CD14-positive monocyte (primary cell): ENCODE measurements around the gene EN2. TPM values are rescaled to one million over a fixed set of nuclear protein-coding genes. Genes with fewer than 3 reads are reported as not detected.

Experiments used
- DNase-seq, 3 donors: peaks; one replicate each; pipeline ENCODE4 v3.0.0-alpha.2; 2011 to 2022
- H2AFZ ChIP-seq: 2 replicates; pipeline ENCODE4 v1.6.0; 2012; ENCODE audit warnings: mild to moderate bottlenecking, low read depth, low read length, inconsistent platforms; ENCODE audit not compliant: insufficient read depth, poor library complexity, severe bottlenecking
- H3K27ac ChIP-seq, 2 donors: 1 replicate in 1 of 2; 2 replicates in 1 of 2; pipeline ENCODE4 v1.5.1; 2012 to 2013; ENCODE audit warnings: low read length in 2 of 2, control low read depth in 1 of 2, inconsistent platforms in 1 of 2, low read depth in 1 of 2, mild to moderate bottlenecking in 1 of 2
- H3K27me3 ChIP-seq, 2 donors: one replicate each; pipeline versions ENCODE4 v1.6.0 to v1.6.1; 2011 to 2013; ENCODE audit warnings: low read length in 2 of 2; ENCODE audit not compliant: control insufficient read depth in 2 of 2, insufficient read depth in 2 of 2
- H3K36me3 ChIP-seq, 2 donors: replicated peaks in 1 of 2; 1 replicate in 1 of 2; 2 replicates in 1 of 2; pipeline versions ENCODE4 v1.5.1 to v1.6.1; 2012 to 2013; ENCODE audit warnings: low read length in 2 of 2, control low read depth in 1 of 2, inconsistent platforms in 1 of 2, mild to moderate bottlenecking in 1 of 2; ENCODE audit not compliant: insufficient read depth in 2 of 2, control insufficient read depth in 1 of 2
- H3K4me1 ChIP-seq, 2 donors: 1 replicate in 1 of 2; 2 replicates in 1 of 2; pipeline versions ENCODE4 v1.5.1 to v1.6.1; 2012 to 2013; ENCODE audit warnings: low read length in 2 of 2, control low read depth in 1 of 2, inconsistent platforms in 1 of 2, mild to moderate bottlenecking in 1 of 2, moderate library complexity in 1 of 2; ENCODE audit not compliant: insufficient read depth in 2 of 2, control insufficient read depth in 1 of 2
- H3K4me2 ChIP-seq: replicated peaks from 2 replicates; pipeline ENCODE3; 2012; ENCODE audit warnings: low read length, moderate library complexity, mild to moderate bottlenecking; ENCODE audit not compliant: poor library complexity, severe bottlenecking; ENCODE audit errors: extremely low read depth
- H3K4me3 ChIP-seq, 3 experiments: fragments of 200-600 bp in 1 of 3; sonication (generic) in 1 of 3; replicated peaks in 1 of 3; 1 replicate in 2 of 3; 2 replicates in 1 of 3; pipeline ENCODE4 v1.5.1; 2011 to 2013; ENCODE audit warnings: low read length in 3 of 3, mild to moderate bottlenecking in 3 of 3, control low read depth in 2 of 3, low read depth in 2 of 3, inconsistent platforms in 1 of 3, moderate library complexity in 1 of 3
- H3K79me2 ChIP-seq: 2 replicates; pipeline ENCODE4 v1.6.0; 2012; ENCODE audit warnings: mild to moderate bottlenecking, control low read depth, inconsistent platforms, low read length, moderate library complexity; ENCODE audit not compliant: insufficient read depth
- H3K9ac ChIP-seq: 2 replicates; pipeline ENCODE4 v1.6.0; 2017; ENCODE audit warnings: low read length, mild to moderate bottlenecking; ENCODE audit not compliant: insufficient read depth, poor library complexity, severe bottlenecking
- H3K9me3 ChIP-seq, 2 donors: replicated peaks in 1 of 2; 1 replicate in 1 of 2; 2 replicates in 1 of 2; pipeline versions ENCODE4 v1.5.1 to v1.6.1; 2012 to 2013; ENCODE audit warnings: low read length in 2 of 2, control low read depth in 1 of 2; ENCODE audit not compliant: control insufficient read depth in 1 of 2, insufficient read depth in 1 of 2
- H4K20me1 ChIP-seq: 2 replicates; pipeline ENCODE4 v1.6.0; 2012; ENCODE audit warnings: mild to moderate bottlenecking, low read length, control low read depth, moderate library complexity; ENCODE audit not compliant: insufficient read depth
- H3K27ac Mint-ChIP-seq, 7 donors: one replicate each; pipeline ENCODE4 v1.8.0; 2020; ENCODE audit warnings: mild to moderate bottlenecking in 7 of 7, mixed read lengths in 7 of 7, moderate library complexity in 6 of 7, inconsistent platforms in 2 of 7
- H3K27me3 Mint-ChIP-seq, 3 donors: one replicate each; pipeline ENCODE4 v1.8.0; 2021 to 2022; ENCODE audit warnings: low read depth in 3 of 3, mild to moderate bottlenecking in 3 of 3, mixed read lengths in 3 of 3, moderate library complexity in 3 of 3, inconsistent platforms in 1 of 3
- H3K36me3 Mint-ChIP-seq, 2 donors: one replicate each; pipeline ENCODE4 v1.8.0; 2020; ENCODE audit warnings: mixed read lengths in 2 of 2, inconsistent platforms in 1 of 2, mild to moderate bottlenecking in 1 of 2
- H3K4me1 Mint-ChIP-seq: one replicate; pipeline ENCODE4 v1.8.0; 2020; ENCODE audit warnings: mild to moderate bottlenecking, mixed read lengths
- H3K4me3 Mint-ChIP-seq, 2 donors: one replicate each; pipeline ENCODE4 v1.8.0; 2020; ENCODE audit warnings: mild to moderate bottlenecking in 2 of 2, mixed read lengths in 2 of 2, moderate library complexity in 1 of 2
- H3K9me3 Mint-ChIP-seq, 7 donors: one replicate each; pipeline ENCODE4 v1.8.0; 2020 to 2022; ENCODE audit warnings: mixed read lengths in 7 of 7, mild to moderate bottlenecking in 6 of 7, moderate library complexity in 6 of 7, inconsistent platforms in 2 of 7
- WGBS: methylation state at CpG from one replicate; pipeline ENCODE4 v1.1.5; 2013; ENCODE audit warnings: missing lambda C conversion rate; ENCODE audit not compliant: insufficient coverage; 5-methylcytosine and 5-hydroxymethylcytosine counted together
- intact Hi-C, 2 donors: fragments of 100-400 bp; cut with micrococcal nuclease; formaldehyde crosslinking; loops; one replicate each; pipeline versions ENCODE4 v1.15.0 to v1.15.1; 2023
- polyA plus RNA-seq, 3 donors: library from polyadenylated mRNA; depleted of rRNA in 1 of 3; unstranded in 2 of 3; stranded (reverse) in 1 of 3; fragments of 300-500 nt in 2 of 3; fragments of >200 nt in 1 of 3; fragmentation: Illumina TruSeq in 2 of 3; gene quantifications; 1 replicate in 2 of 3; 2 replicates in 1 of 3; pipeline ENCODE4 v1.2.3, GENCODE V29; 2012 to 2021
- TF ChIP-seq, protein P1 (sequence below): fragments of 200-600 bp; IDR thresholded peaks from one replicate; pipeline ENCODE4 v1.8.0; 2022; ENCODE audit warnings: antibody characterized with exemption, mild to moderate bottlenecking

EN2 gene
- polyA plus RNA-seq, 3 donors = not detected

DNA sequence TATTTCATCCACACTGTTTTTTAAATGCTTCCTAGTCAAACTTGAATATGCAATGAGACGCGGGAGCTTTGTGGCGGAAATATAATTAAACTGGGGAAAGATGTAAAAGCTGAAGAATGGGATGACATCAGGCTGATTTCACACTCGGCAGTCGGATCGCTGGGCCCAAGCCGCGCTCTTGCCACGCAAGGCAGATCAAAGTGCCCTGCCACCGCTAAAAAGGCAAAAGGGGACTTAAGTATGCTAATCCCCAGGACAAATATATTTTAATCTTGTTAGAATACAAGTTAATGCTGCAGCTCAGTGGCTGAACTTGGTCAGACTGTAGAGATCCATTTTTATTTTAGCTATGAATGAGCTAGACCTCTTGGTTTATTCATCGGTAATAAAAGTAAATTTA, 13.8 kb downstream of the EN2 start:
- no peaks in the 10 kb centered on the region for H3K36me3 ChIP-seq
- Mint-ChIP-seq H3K27ac (no peak overlapping the region), H3K4me3 (peak overlapping the region in 1 of 2 donors; percentile 69), H3K4me1 (peaks cover 7% of the 10 kb centered on the region), H3K9me3 (peaks cover 0 to 30% (median 14%) of the 10 kb centered on the region in 7 donors), H3K27me3 (peaks cover 91 to 98% (median 93%) of the 10 kb centered on the region in 3 donors), H3K36me3 (no peaks in the 10 kb centered on the region)
- H2AFZ ChIP-seq = no peak overlapping the region
- no peak overlapping the region for H3K4me3 ChIP-seq
- peaks cover 80 to 100% of the 10 kb centered on the region in 2 donors for H3K27me3 ChIP-seq
- peaks cover 0 to 7% of the 10 kb centered on the region in 2 donors for H3K4me1 ChIP-seq
- WGBS = 14% methylated on average over 5 of the region's 11 CpGs
- no peaks in the 10 kb centered on the region for H4K20me1 ChIP-seq
- H3K79me2 ChIP-seq = no peaks in the 10 kb centered on the region
- no peak for DNase-seq
- H3K4me2 ChIP-seq = no peak overlapping the region
- TF ChIP-seq, protein P1, sequence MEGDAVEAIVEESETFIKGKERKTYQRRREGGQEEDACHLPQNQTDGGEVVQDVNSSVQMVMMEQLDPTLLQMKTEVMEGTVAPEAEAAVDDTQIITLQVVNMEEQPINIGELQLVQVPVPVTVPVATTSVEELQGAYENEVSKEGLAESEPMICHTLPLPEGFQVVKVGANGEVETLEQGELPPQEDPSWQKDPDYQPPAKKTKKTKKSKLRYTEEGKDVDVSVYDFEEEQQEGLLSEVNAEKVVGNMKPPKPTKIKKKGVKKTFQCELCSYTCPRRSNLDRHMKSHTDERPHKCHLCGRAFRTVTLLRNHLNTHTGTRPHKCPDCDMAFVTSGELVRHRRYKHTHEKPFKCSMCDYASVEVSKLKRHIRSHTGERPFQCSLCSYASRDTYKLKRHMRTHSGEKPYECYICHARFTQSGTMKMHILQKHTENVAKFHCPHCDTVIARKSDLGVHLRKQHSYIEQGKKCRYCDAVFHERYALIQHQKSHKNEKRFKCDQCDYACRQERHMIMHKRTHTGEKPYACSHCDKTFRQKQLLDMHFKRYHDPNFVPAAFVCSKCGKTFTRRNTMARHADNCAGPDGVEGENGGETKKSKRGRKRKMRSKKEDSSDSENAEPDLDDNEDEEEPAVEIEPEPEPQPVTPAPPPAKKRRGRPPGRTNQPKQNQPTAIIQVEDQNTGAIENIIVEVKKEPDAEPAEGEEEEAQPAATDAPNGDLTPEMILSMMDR = no peak
- peaks cover 6 to 60% of the 10 kb centered on the region in 2 donors for H3K9me3 ChIP-seq
- H3K9ac ChIP-seq = no peak overlapping the region
- intact Hi-C loops = no loop called here
- no peak overlapping the region for H3K27ac ChIP-seq

DNA sequence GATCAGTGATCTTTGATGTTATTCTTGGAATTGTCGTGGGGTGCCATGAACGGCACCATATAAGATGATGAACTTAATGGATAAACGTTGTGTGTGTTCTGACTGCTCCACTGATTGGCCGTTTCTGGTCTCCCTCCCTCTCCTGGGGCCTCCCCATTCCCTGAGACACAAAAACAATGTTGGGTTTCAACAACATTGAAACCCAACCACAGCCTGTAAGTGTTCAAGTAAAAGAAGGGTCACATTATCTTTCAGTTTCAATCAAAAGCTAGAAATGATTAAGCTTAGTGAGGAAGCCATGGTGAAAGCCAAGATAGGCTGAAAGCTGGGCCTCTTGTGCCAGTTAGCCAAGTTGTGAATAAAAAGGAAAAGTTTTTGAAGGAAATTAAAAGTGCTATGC, 19.5 kb downstream of the EN2 start:
- Mint-ChIP-seq H3K36me3 (peaks cover 4 to 7% of the 10 kb centered on the region in 2 donors), H3K27me3 (peaks cover 59 to 86% (median 67%) of the 10 kb centered on the region in 3 donors), H3K4me3 (peak overlapping the region in 1 of 2 donors; percentile 44), H3K9me3 (peaks cover 7 to 25% (median 17%) of the 10 kb centered on the region in 7 donors), H3K27ac (no peak overlapping the region), H3K4me1 (no peaks in the 10 kb centered on the region)
- H3K27me3 ChIP-seq = peaks cover 44 to 67% of the 10 kb centered on the region in 2 donors
- H3K4me1 ChIP-seq = no peaks in the 10 kb centered on the region
- H3K4me3 ChIP-seq = no peak overlapping the region
- H2AFZ ChIP-seq = no peak overlapping the region
- WGBS = no CpG with 5 or more reads among the region's 4 CpGs
- intact Hi-C loops = no loop called here
- H3K4me2 ChIP-seq = no peak overlapping the region
- no peak overlapping the region for H3K27ac ChIP-seq
- no peaks in the 10 kb centered on the region for H4K20me1 ChIP-seq
- no peaks in the 10 kb centered on the region for H3K36me3 ChIP-seq
- TF ChIP-seq, protein P1 = no peak
- no peak for DNase-seq
- H3K9me3 ChIP-seq = peaks cover 14 to 33% of the 10 kb centered on the region in 2 donors
- no peak overlapping the region for H3K9ac ChIP-seq
- no peaks in the 10 kb centered on the region for H3K79me2 ChIP-seq
